ENCODE results near the gene PATZ1. TPM values are rescaled to one million over a fixed set of nuclear protein-coding genes. Genes with fewer than 3 reads are reported as not detected.

The PATZ1 gene
- total RNA-seq, 4 donors from 2014 or later, result 9.2 to 38.8 (median 25.1) TPM

GRCh38 chr22:31340360-31340759 lies 5.8 kb downstream of the PATZ1 start:
- H3K4me3 ChIP-seq, result no peak overlapping the region
- TF ChIP-seq POLR2A (IDR thresholded peaks at IDR 0.05), result no peak
- no peak for TF ChIP-seq CTCF (IDR thresholded peaks at IDR 0.05)
- peaks cover 0 to 26% of the 10 kb centered on the region in 2 donors for H3K4me1 ChIP-seq
- H3K36me3 ChIP-seq, result no peaks in the 10 kb centered on the region
- H3K9me3 ChIP-seq, result no peaks in the 10 kb centered on the region
- DNase-seq, result no peak
- intact Hi-C loops (cut with DNase I; ENCODE audit: low total_unique reads), result no loop called here
- H3K27ac ChIP-seq, result no peak overlapping the region
- no peaks in the 10 kb centered on the region for H3K27me3 ChIP-seq

- Histone ChIP-seq H3K9me3 (no peaks in the 10 kb centered on the region), H3K27ac (no peak overlapping the region), H3K27me3 (no peaks in the 10 kb centered on the region), H3K4me1 (peaks cover 0 to 15% of the 10 kb centered on the region in 2 donors), H3K4me3 (no peak overlapping the region), H3K36me3 (no peaks in the 10 kb centered on the region)
- no peak for DNase-seq
- no peak for TF ChIP-seq CTCF (IDR thresholded peaks at IDR 0.05)
- TF ChIP-seq POLR2A (IDR thresholded peaks at IDR 0.05), result no peak
- intact Hi-C loops (cut with DNase I; ENCODE audit: low total_unique reads), result no loop called here
Observed at GRCh38 chr22:31339148-31339832, 6.9 kb downstream of the PATZ1 start.

- intact Hi-C loops (cut with DNase I; ENCODE audit: low total_unique reads), result no loop called here
- DNase-seq, result no peak
- Histone ChIP-seq H3K4me3 (no peak overlapping the region), H3K27ac (no peak overlapping the region), H3K36me3 (no peaks in the 10 kb centered on the region), H3K9me3 (no peaks in the 10 kb centered on the region), H3K27me3 (no peaks in the 10 kb centered on the region), H3K4me1 (no peaks in the 10 kb centered on the region)
- TF ChIP-seq CTCF (IDR thresholded peaks at IDR 0.05) (no peak), POLR2A (IDR thresholded peaks at IDR 0.05) (no peak)
Observed at GRCh38 chr22:31337178-31337577, 9.0 kb downstream of the PATZ1 start.

GRCh38 chr22:31334329-31334728 lies 11.8 kb downstream of the PATZ1 start:
- DNase-seq, result no peak
- H3K4me3 ChIP-seq, result no peak overlapping the region

More at GRCh38 chr22:31334329-31334728, 11.8 kb downstream of the PATZ1 start:
- intact Hi-C loops (cut with DNase I; ENCODE audit: low total_unique reads), result no loop called here
- Histone ChIP-seq H3K4me1 (no peaks in the 10 kb centered on the region), H3K27ac (no peak overlapping the region), H3K27me3 (no peaks in the 10 kb centered on the region), H3K36me3 (no peaks in the 10 kb centered on the region), H3K9me3 (no peaks in the 10 kb centered on the region)
- no peak for TF ChIP-seq POLR2A (IDR thresholded peaks at IDR 0.05)
- no peak for TF ChIP-seq CTCF (IDR thresholded peaks at IDR 0.05)
